Thoracic aorta (tissue), 2 donors: ENCODE measurements around the gene ZHX3. TPM values are rescaled to one million over a fixed set of nuclear protein-coding genes. Genes with fewer than 3 reads are reported as not detected.

Source experiments
- ATAC-seq: fragments of 150-250 bp; one replicate; pipeline ENCODE4 v1.8.0; 2017; ENCODE audit warnings: low read depth; ENCODE audit not compliant: insufficient number of reproducible peaks, low FRiP score
- DNase-seq: peaks from one replicate; pipeline ENCODE4 v3.0.0-alpha.2; 2020; ENCODE audit warnings: low spot score
- H3K27ac ChIP-seq, 2 donors: fragments of 200-600 bp; sonication (generic); 1 replicate in 1 of 2; 2 replicates in 1 of 2; pipeline ENCODE4 v1.5.1; 2016; ENCODE audit warnings: mild to moderate bottlenecking in 2 of 2, moderate library complexity in 2 of 2
- H3K27me3 ChIP-seq: fragments of 200-600 bp; sonication (generic); replicated peaks from 2 replicates; pipeline ENCODE4 v1.6.0; 2016; ENCODE audit warnings: mild to moderate bottlenecking; ENCODE audit not compliant: insufficient read depth
- H3K36me3 ChIP-seq: fragments of 200-600 bp; sonication (generic); one replicate; pipeline ENCODE4 v1.5.1; 2016
- H3K4me1 ChIP-seq, 2 donors: fragments of 200-600 bp; sonication (generic); 1 replicate in 1 of 2; 2 replicates in 1 of 2; pipeline versions ENCODE4 v1.5.1 to v1.6.0; 2016; ENCODE audit warnings: low read depth in 2 of 2, mild to moderate bottlenecking in 1 of 2; ENCODE audit not compliant: control insufficient read depth in 1 of 2
- H3K4me3 ChIP-seq: fragments of 200-600 bp; sonication (generic); 2 replicates; pipeline ENCODE4 v1.5.1; 2016; ENCODE audit warnings: mild to moderate bottlenecking
- H3K9me3 ChIP-seq: fragments of 200-600 bp; sonication (generic); 2 replicates; pipeline ENCODE4 v1.5.1; 2016
- total RNA-seq, 2 donors: library from RNA; depleted of rRNA; stranded (reverse); fragments of >200 nt; gene quantifications; one replicate each; pipeline versions ENCODE4 v1.1.0 to v1.2.3, GENCODE V29; 2016
- TF ChIP-seq, protein P1 (sequence below): fragments of 200-600 bp; sonication (generic); IDR thresholded peaks from one replicate; pipeline ENCODE4 v1.5.1; 2019; ENCODE audit warnings: antibody characterized with exemption

ZHX3 gene
- total RNA-seq, 2 donors from 2014 or later, result 60.8 to 74.9 TPM

DNA sequence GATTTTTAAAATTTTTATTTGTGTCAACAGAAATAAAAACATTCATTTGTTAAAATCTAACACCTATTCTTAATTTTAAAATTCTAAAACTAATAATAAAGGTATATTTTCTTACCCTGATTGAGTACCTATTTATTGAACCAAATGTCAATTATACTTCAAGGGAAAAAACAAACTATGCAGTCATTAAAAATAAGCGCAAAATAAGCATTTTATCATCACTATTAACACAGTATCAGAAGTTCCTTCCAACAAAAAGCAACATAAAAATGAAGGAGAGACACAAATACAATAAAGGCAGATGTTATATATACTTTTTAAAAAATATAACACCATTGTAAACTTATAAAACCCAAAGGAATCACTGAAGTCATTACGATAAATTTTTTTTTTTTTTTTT is 52.7 kb downstream of the ZHX3 start:
- no peak overlapping the region for H3K4me3 ChIP-seq
- no peaks in the 10 kb centered on the region for H3K9me3 ChIP-seq
- peaks cover 8 to 29% of the 10 kb centered on the region in 2 donors for H3K4me1 ChIP-seq
- ATAC-seq (no peak), DNase-seq (no peak)
- no peak overlapping the region for H3K27ac ChIP-seq
- H3K36me3 ChIP-seq, result no peaks in the 10 kb centered on the region
- H3K27me3 ChIP-seq, result no peaks in the 10 kb centered on the region
- TF ChIP-seq, protein P1, sequence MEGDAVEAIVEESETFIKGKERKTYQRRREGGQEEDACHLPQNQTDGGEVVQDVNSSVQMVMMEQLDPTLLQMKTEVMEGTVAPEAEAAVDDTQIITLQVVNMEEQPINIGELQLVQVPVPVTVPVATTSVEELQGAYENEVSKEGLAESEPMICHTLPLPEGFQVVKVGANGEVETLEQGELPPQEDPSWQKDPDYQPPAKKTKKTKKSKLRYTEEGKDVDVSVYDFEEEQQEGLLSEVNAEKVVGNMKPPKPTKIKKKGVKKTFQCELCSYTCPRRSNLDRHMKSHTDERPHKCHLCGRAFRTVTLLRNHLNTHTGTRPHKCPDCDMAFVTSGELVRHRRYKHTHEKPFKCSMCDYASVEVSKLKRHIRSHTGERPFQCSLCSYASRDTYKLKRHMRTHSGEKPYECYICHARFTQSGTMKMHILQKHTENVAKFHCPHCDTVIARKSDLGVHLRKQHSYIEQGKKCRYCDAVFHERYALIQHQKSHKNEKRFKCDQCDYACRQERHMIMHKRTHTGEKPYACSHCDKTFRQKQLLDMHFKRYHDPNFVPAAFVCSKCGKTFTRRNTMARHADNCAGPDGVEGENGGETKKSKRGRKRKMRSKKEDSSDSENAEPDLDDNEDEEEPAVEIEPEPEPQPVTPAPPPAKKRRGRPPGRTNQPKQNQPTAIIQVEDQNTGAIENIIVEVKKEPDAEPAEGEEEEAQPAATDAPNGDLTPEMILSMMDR, result no peak

DNA sequence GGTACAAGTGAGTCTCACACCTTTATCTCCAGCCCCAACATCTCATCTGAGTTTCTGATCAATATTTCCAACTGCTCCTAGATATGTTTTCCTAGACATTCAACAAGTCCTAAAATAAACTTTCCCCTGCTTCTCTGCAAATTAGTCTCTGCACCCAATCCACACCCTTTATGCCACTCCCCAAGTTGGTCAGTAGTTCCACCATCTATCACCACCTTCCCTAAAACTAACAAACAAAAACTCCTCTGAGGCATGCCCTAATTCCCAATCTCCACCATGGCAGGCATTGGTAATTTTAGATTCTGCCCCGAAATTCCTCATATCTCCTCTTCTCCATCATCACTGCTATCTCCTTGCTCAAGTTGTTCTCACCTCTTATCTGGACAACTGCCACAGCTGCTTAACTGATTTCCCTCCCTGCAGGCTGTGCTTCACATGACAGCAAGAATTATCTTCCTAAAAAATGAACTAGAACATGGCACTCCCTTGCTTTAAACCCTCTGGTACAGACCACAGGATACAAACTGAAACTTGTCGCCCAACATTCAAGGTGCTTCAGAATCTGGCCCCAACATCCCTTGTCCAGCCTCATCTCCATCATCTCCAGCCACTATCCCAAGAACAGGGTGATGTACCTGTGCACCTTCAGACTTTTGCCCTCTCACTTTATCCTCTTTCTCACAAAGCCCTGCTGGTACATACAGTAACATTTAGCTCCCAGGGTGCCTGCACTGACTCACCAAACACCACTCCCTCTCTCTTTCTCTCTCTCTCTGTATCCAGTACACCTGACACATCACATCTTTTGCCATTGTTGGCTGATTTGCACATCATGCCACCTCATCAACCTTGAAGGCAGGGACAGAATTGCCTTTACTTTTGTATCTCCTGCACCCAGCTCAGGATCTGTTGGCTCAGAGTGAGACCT is 55.5 kb downstream of the ZHX3 start:
- Histone ChIP-seq H3K4me3 (no peak overlapping the region), H3K27ac (no peak overlapping the region), H3K36me3 (no peaks in the 10 kb centered on the region), H3K27me3 (no peaks in the 10 kb centered on the region), H3K9me3 (no peaks in the 10 kb centered on the region), H3K4me1 (peaks cover 8 to 18% of the 10 kb centered on the region in 2 donors)
- no peak for ATAC-seq
- no peak for DNase-seq
- TF ChIP-seq, protein P1, result no peak

DNA sequence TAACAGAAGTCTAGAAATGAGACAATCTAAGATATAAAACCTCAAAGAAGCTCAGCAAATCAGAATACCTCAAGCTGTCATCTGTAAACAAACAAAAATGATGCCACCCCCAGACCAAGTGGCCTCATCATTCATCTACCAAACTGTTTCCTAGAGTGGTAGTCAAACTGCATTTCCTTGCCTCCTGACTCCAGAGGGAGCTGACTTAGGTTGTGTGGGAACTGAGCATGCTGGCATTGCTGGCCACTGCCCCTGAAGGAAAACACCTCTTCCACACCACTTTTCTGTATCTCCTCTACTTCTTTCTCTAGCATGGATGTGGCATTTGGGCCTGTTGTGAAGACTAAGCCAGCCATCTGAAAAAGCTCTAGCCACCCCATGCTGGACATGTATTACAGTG is 56.3 kb downstream of the ZHX3 start:
- H3K27ac ChIP-seq, result no peak overlapping the region
- ATAC-seq, result no peak

DNA sequence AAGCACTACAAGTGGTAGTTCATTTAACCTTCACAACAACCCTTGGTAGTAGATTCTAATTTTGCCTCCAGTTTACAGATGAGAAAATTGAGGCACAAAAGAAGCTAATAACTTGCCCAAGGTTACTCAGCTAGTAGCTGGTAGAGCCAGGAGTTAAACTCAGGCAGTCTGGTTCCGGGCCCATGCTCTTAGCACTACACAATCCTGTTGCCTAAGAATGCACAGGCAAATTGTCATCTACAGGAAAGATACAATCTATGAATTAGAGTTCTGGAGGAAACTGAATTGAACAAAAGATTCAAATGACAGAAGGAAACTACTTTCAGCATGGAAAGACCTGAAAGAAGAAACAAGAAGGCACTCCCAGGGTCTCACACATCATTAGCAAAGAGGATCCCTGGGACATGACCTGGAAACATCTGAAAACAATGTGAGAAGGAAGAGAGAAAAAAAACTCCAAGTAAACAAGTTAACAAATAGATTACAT is 56.8 kb downstream of the ZHX3 start:
- no peak overlapping the region for H3K4me3 ChIP-seq
- no peak overlapping the region for H3K27ac ChIP-seq
- TF ChIP-seq, protein P1, result no peak
- H3K4me1 ChIP-seq, result peaks cover 8 to 18% of the 10 kb centered on the region in 2 donors
- H3K27me3 ChIP-seq, result no peaks in the 10 kb centered on the region
- DNase-seq (no peak), ATAC-seq (no peak)
- H3K36me3 ChIP-seq, result no peaks in the 10 kb centered on the region
- no peaks in the 10 kb centered on the region for H3K9me3 ChIP-seq

More for the DNA sequence above, 56.3 kb downstream of the ZHX3 start:
- peaks cover 8 to 18% of the 10 kb centered on the region in 2 donors for H3K4me1 ChIP-seq
- H3K9me3 ChIP-seq, result no peaks in the 10 kb centered on the region
- no peaks in the 10 kb centered on the region for H3K27me3 ChIP-seq
- DNase-seq, result no peak
- no peaks in the 10 kb centered on the region for H3K36me3 ChIP-seq
- TF ChIP-seq, protein P1, result no peak
- no peak overlapping the region for H3K4me3 ChIP-seq

DNA sequence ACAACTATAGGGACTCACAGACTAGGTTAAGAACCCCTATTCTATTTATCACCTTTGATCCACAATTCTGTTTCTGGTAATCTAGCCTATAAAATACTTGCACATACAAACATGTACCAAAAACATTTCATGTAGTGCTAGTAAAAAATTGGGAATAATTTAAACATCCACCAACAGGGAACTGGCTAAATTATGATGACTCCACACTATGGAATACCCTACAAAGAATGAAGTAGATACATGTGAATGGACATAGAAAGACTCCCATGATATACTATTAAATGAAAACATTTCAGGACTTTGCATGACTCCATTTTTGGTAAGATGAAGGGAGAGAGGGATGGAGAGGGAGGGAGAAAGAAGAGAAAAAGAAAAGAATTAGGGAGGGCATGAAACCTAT is 58.2 kb downstream of the ZHX3 start:
- Histone ChIP-seq H3K36me3 (no peaks in the 10 kb centered on the region), H3K4me3 (no peak overlapping the region), H3K4me1 (peaks cover 8 to 18% of the 10 kb centered on the region in 2 donors), H3K27ac (no peak overlapping the region), H3K27me3 (no peaks in the 10 kb centered on the region), H3K9me3 (no peaks in the 10 kb centered on the region)
- ATAC-seq, result no peak
- DNase-seq, result no peak
- TF ChIP-seq, protein P1, result no peak
